Activated T-cell treated with anti-CD3 and anti-CD28 coated beads, Interleukin-2, amount 50 U/mL, for 4 hours (primary cell): ENCODE results near the gene FOXC1. TPM values are rescaled to one million over a fixed set of nuclear protein-coding genes. Genes with fewer than 3 reads are reported as not detected.
A peak's percentile ranks its signal among the peaks of the same experiment; 100 is the strongest.

Source experiments
- ATAC-seq, 2 donors: fragments of 200-7000 bp; cut with Tn5 transposase; one replicate each; pipeline ENCODE4 v1.10.0; 2021
- DNase-seq: peaks from one replicate; pipeline ENCODE4 v3.0.0-alpha.2; 2020
- H3K27me3 Mint-ChIP-seq: one replicate; pipeline ENCODE4 v1.8.0; 2021; ENCODE audit warnings: low read depth, mixed read lengths
- H3K36me3 Mint-ChIP-seq: one replicate; pipeline ENCODE4 v1.8.0; 2022; ENCODE audit warnings: mixed read lengths; ENCODE audit not compliant: insufficient read depth
- H3K4me1 Mint-ChIP-seq: one replicate; pipeline ENCODE4 v1.8.0; 2021; ENCODE audit warnings: low read depth, mixed read lengths
- H3K4me3 Mint-ChIP-seq: one replicate; pipeline ENCODE4 v1.8.0; 2021; ENCODE audit warnings: mild to moderate bottlenecking, moderate library complexity, mixed read lengths
- H3K9me3 Mint-ChIP-seq: one replicate; pipeline ENCODE4 v1.8.0; 2021; ENCODE audit warnings: mixed read lengths
- total RNA-seq, 3 donors: library from RNA; stranded (reverse); gene quantifications; one replicate each; pipeline ENCODE4 v1.2.1, GENCODE V29; 2021

FOXC1 gene
- total RNA-seq, 3 donors from 2014 or later: 0.05 to 0.08 (median 0.05) TPM

- no peaks in the 10 kb centered on the region for H3K36me3 Mint-ChIP-seq
- ATAC-seq: no peak
- H3K4me1 Mint-ChIP-seq: peaks cover 3% of the 10 kb centered on the region
- no peak overlapping the region for H3K4me3 Mint-ChIP-seq
- H3K9me3 Mint-ChIP-seq: no peaks in the 10 kb centered on the region
- peaks cover 70% of the 10 kb centered on the region for H3K27me3 Mint-ChIP-seq
- DNase-seq: no peak
Measured at GRCh38 chr6:1600063-1600763, 9.5 kb upstream of the FOXC1 start.

- no peaks in the 10 kb centered on the region for H3K9me3 Mint-ChIP-seq
- DNase-seq: no peak
- no peak overlapping the region for H3K4me3 Mint-ChIP-seq
- no peak for ATAC-seq
- H3K36me3 Mint-ChIP-seq: no peaks in the 10 kb centered on the region
- peaks cover 8% of the 10 kb centered on the region for H3K4me1 Mint-ChIP-seq
- peaks cover 75% of the 10 kb centered on the region for H3K27me3 Mint-ChIP-seq
Measured at GRCh38 chr6:1600764-1601157, 9.0 kb upstream of the FOXC1 start.

DNA sequence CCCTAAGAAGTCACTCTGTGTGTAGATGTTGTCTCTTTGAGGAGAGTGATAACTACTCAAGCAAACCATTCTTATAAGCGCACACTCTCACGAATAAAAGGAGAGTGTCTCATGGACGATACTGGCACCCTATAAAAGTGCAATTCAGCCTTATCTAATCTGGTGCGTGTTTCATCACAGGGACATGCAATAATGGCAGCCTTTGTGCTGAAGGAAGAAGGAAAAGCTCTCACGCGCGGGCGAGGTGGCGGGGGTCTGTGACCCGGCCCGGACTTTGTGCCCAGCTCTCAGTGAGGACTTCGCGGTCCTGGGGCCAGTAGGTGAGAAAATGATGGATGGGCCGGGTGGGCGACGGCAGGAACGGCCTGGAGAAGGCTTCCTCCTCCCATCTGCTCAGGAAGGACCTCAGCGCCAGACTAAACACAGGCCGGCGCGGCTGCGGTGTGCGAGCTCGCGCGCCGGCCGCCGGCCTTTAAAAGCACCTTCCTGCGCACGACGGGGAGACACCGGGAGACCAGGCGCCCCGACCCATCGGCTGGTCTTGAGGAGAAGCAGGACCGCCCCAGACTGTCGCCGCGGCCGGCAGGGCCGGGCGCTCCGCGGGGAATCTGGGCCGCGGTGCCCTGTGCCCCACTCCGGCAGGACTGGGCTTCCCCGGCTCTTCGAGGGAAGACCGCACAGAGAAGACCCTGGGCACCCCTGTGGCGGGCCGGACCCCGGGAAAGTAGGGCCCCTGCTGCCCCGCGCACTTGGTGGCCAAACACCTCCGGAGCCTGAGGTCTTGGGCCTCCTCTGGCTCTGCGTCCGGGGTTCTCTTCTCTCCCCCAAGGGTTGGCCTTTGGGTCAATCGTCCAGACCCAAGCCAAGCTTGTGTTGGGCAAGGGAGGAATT is 8.3 kb upstream of the FOXC1 start:
- Mint-ChIP-seq H3K4me1 (peaks cover 11% of the 10 kb centered on the region), H3K36me3 (no peaks in the 10 kb centered on the region), H3K4me3 (no peak overlapping the region), H3K9me3 (no peaks in the 10 kb centered on the region), H3K27me3 (peaks cover 76% of the 10 kb centered on the region)
- no peak for DNase-seq
- ATAC-seq: no peak

GRCh38 chr6:1602049-1602713 is 7.5 kb upstream of the FOXC1 start:
- DNase-seq (no peak), ATAC-seq (no peak)
- no peak overlapping the region for H3K4me3 Mint-ChIP-seq
- peaks cover 18% of the 10 kb centered on the region for H3K4me1 Mint-ChIP-seq
- peaks cover 78% of the 10 kb centered on the region for H3K27me3 Mint-ChIP-seq
- no peaks in the 10 kb centered on the region for H3K36me3 Mint-ChIP-seq
- H3K9me3 Mint-ChIP-seq: no peaks in the 10 kb centered on the region

DNA sequence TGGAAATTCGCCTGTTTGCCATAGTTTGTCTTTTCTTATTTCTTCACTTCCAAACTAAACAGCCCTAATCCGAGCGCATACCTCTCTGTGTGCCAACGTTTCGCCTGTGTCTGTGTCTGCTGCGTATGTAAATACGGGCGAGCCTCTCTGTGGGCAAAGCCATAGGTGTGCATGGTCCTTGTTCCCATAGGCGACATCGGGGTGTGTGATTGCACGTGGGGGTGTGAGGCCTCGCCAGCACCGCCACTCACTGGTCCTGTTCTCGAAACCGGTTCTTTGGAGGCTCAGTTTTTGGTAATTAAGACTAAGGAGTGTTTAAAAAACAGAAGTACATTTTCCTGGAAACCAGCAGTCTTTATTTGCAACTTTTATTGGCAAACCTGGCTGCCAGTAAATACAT is 6.0 kb upstream of the FOXC1 start:
- ATAC-seq: no peak
- no peak for DNase-seq
- H3K36me3 Mint-ChIP-seq: no peaks in the 10 kb centered on the region
- H3K4me3 Mint-ChIP-seq: no peak overlapping the region
- no peaks in the 10 kb centered on the region for H3K9me3 Mint-ChIP-seq
- H3K4me1 Mint-ChIP-seq: peaks cover 33% of the 10 kb centered on the region
- H3K27me3 Mint-ChIP-seq: peaks cover 79% of the 10 kb centered on the region

GRCh38 chr6:1604158-1605003 is 5.3 kb upstream of the FOXC1 start:
- H3K4me3 Mint-ChIP-seq: peak overlapping the region; percentile 31
- peaks cover 80% of the 10 kb centered on the region for H3K27me3 Mint-ChIP-seq
- no peaks in the 10 kb centered on the region for H3K36me3 Mint-ChIP-seq
- DNase-seq (peak; percentile 60), ATAC-seq (peak; percentile 86 to 88)
- H3K9me3 Mint-ChIP-seq: no peaks in the 10 kb centered on the region
- peaks cover 35% of the 10 kb centered on the region for H3K4me1 Mint-ChIP-seq

- ATAC-seq: peak in 1 of 2 donors; percentile 5
Measured at GRCh38 chr6:1605004-1605892, 4.5 kb upstream of the FOXC1 start.

GRCh38 chr6:1605893-1606779 is 3.6 kb upstream of the FOXC1 start:
- Mint-ChIP-seq H3K9me3 (no peaks in the 10 kb centered on the region), H3K36me3 (no peaks in the 10 kb centered on the region), H3K27me3 (peaks cover 68% of the 10 kb centered on the region), H3K4me1 (peaks cover 39% of the 10 kb centered on the region), H3K4me3 (no peak overlapping the region)
- DNase-seq (no peak), ATAC-seq (no peak)

More at GRCh38 chr6:1605004-1605892, 4.5 kb upstream of the FOXC1 start:
- DNase-seq: no peak
- Mint-ChIP-seq H3K36me3 (no peaks in the 10 kb centered on the region), H3K4me3 (no peak overlapping the region), H3K27me3 (peaks cover 72% of the 10 kb centered on the region), H3K4me1 (peaks cover 35% of the 10 kb centered on the region), H3K9me3 (no peaks in the 10 kb centered on the region)

DNA sequence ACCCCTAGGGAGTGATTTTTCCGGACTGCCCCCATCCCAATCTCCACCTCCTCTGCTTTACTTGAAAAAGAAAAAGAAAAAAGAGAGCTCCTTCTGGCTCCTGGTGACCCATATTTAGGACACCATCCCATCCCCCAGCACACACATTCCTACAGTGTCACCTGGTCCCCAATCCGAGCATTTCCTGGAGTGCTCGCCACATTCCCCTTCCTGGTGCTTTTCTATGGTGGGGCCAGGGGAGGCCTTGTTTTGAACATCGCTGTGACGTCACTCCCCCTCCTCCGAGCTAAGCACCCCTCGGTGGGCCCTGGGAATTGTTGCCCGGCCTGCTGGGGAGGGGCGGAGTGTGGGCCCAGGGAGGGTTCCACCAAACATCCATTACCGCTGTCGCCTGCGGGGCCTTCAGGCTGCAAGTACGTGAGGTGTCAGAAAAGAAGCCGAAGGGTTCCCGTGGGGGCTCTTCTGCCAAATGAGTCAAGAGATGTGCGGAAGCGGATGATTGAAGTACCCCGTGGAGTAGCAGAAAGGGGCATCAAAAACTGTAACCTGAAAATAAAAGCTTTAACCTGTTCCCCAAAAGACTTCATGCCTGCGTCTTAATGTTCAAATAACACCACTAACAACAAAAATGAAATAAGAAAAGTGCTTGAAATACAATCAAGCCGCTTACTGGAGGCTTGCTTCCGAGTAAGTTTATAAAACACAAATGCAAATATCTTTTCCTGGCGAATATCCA is 2.8 kb upstream of the FOXC1 start:
- no peaks in the 10 kb centered on the region for H3K36me3 Mint-ChIP-seq
- H3K9me3 Mint-ChIP-seq: no peaks in the 10 kb centered on the region
- H3K4me3 Mint-ChIP-seq: peak overlapping the region; percentile 49
- ATAC-seq: no peak
- DNase-seq: no peak
- peaks cover 41% of the 10 kb centered on the region for H3K4me1 Mint-ChIP-seq
- peaks cover 64% of the 10 kb centered on the region for H3K27me3 Mint-ChIP-seq

DNA sequence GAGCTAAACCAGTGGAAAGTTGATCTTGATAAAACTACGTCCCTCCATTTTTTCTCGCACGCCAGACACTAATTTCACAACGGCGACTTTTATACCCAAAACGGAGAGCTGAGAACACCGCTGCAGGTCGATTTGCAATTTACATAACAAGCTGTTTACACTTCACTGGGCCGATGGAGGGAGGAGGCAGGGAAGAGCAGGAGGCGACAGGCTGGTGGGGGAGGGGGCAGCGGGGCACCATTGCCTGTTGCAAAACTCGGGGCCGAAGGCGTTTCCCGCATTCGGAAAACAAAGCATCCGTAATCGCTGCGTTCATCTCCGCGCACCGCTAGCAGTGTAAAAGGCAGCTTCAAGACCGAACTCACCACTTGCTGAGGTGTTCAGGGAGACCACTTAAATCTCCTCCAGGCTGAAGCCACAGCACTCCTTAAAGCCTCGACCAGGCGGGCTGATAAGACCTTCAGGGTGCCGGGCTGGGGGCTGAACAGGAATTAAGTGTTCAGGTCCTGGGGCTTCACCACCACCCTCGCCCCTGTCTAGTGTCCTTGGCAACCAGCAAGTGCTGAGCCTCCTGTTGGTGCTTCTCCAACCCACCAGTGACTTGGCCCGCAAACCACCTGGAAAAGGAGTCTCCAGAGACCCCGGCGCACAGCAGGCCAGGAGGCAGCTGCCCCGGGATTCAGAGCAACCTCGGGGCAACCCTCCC is 2.0 kb upstream of the FOXC1 start:
- peaks cover 46% of the 10 kb centered on the region for H3K4me1 Mint-ChIP-seq
- DNase-seq: no peak
- no peak for ATAC-seq
- no peaks in the 10 kb centered on the region for H3K9me3 Mint-ChIP-seq
- H3K27me3 Mint-ChIP-seq: peaks cover 63% of the 10 kb centered on the region
- no peaks in the 10 kb centered on the region for H3K36me3 Mint-ChIP-seq
- peak overlapping the region; percentile 49 for H3K4me3 Mint-ChIP-seq

DNA sequence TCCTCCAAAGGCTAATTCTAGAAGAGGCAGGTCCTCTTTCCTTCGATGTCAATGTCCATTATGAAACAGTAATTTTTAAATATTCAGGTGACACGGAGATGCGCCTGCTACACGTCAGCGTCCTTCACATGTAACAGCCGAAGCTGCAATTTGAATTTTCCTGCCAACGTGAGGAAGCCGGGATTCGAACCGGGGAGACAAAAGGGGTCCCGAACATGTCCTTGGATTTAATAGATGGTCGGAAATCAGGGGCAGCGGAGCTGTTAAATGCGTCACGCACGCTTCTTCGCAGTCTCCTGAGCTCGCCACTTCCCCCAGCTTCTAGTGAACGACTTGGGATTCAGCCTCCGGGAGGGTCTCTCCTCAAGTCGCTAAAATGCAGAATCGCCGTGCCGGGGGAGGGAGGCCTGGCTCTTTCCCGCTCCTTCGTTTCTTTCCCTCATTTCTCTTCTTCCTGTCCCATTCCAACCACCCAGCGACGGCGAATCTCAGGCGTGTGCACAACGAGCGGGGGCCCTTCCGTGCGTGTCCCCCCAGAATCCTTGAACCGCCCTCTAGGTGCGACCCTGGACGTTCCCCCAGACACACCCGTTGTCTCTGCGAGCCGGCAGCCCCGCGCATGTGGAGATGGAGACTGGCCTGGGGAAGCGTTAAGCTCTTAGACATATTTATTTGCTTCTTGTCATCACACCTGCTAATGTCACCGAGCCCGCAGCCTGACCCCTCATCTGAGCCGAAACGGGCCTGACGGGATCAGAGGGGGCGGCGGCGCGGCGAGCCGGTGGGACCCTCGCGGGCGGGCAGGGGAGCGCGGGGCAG is 1.3 kb upstream of the FOXC1 start:
- Mint-ChIP-seq H3K4me3 (peak overlapping the region; percentile 31), H3K9me3 (no peaks in the 10 kb centered on the region), H3K4me1 (peaks cover 52% of the 10 kb centered on the region), H3K36me3 (no peaks in the 10 kb centered on the region), H3K27me3 (peaks cover 63% of the 10 kb centered on the region)
- ATAC-seq (no peak), DNase-seq (no peak)
